GM18502 (cell line): ENCODE data around the gene TRAPPC10.

Experiments used
- ATAC-seq: cut with Tn5 transposase; IDR thresholded peaks from one replicate; pipeline ENCODE4 v1.9.1; 2021; ENCODE audit warnings: mild to moderate bottlenecking; ENCODE audit not compliant: unreplicated experiment, poor library complexity

The TRAPPC10 gene

GRCh38 chr21:44002511-44002910 is 9.6 kb upstream of the TRAPPC10 start:
- ATAC-seq, result no peak

- no peak for ATAC-seq
Observed at GRCh38 chr21:44003307-44003966, 8.7 kb upstream of the TRAPPC10 start.

DNA sequence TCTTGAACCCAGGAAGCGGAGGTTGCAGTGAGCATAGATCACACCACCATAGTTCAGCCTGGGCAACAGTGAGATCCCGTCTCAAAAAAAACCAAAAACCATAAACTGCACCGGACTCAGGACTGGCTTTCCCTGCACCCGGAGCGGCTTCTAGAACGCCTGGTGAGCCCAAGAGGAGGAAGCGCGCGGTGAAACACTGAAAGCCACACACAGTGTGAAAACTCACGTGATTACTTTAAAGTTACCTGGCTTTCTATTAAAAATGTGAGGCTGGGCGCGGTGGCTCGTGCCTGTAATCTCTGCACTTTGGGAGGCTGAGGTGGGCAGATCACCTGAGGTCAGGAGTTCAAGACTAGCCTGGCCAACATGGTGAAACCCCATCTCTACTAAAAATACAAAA is 7.0 kb upstream of the TRAPPC10 start:
- no peak for ATAC-seq

DNA sequence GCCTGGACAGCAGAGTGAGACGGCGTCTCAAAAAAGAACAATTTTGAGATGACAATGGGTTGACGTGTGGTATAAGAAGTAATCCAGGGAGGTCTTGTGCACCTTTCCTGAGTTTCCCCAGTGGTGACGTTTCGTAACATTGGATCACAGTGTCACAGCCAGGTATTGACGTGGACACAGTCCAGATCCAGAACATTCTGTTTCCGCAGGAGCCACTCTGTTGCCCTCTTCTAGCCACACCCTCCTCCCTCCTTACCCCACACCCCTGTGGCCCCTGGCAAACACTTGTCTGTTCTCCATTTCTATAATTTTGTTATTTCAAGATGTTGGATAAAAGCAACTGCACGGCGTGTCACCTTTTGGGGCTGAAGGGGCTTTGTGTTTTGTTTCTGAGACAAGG is 6.5 kb upstream of the TRAPPC10 start:
- ATAC-seq, result no peak

GRCh38 chr21:44006017-44006619 is 6.0 kb upstream of the TRAPPC10 start:
- ATAC-seq, result no peak

DNA sequence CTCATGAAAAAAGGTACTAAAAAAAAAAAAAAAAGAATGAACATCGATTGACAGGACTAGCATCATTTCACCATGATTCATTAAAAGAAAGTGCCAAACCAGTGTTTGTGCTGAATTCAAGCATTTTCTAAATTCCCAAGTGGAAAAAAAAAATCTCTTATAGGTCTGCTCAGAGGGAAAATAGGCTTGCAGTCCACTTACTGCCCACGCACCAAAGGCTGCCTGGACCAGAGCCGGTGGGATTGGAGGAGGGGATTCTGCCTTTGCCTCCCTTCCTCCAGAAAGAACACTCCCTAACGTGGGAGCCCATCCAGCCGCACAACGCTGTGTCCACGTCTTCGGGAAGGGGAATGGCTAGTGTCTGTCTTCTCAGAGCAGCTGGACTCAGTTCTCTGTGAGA is 5.5 kb upstream of the TRAPPC10 start:
- ATAC-seq, result no peak

GRCh38 chr21:44010429-44010828 is 1.7 kb upstream of the TRAPPC10 start:
- ATAC-seq, result no peak

DNA sequence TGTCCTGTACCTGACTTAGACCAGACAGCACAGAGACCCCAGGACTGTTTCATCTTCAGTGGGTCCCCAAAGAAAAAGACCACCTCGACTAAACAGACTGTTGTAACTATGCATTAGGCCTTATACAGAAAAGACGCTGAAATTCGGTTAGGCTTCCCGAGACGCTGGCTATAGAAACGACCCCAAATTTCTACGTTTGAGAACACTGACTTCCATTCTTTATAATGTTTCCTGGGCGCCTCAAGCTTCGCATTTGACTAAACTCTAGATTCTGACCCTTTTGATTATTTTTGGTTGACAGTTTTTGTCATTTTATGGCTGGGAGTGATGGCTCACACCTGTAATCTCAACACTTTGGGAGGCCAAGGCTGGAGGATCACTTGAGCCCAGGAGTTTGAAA is 986 bp upstream of the TRAPPC10 start:
- no peak for ATAC-seq

DNA sequence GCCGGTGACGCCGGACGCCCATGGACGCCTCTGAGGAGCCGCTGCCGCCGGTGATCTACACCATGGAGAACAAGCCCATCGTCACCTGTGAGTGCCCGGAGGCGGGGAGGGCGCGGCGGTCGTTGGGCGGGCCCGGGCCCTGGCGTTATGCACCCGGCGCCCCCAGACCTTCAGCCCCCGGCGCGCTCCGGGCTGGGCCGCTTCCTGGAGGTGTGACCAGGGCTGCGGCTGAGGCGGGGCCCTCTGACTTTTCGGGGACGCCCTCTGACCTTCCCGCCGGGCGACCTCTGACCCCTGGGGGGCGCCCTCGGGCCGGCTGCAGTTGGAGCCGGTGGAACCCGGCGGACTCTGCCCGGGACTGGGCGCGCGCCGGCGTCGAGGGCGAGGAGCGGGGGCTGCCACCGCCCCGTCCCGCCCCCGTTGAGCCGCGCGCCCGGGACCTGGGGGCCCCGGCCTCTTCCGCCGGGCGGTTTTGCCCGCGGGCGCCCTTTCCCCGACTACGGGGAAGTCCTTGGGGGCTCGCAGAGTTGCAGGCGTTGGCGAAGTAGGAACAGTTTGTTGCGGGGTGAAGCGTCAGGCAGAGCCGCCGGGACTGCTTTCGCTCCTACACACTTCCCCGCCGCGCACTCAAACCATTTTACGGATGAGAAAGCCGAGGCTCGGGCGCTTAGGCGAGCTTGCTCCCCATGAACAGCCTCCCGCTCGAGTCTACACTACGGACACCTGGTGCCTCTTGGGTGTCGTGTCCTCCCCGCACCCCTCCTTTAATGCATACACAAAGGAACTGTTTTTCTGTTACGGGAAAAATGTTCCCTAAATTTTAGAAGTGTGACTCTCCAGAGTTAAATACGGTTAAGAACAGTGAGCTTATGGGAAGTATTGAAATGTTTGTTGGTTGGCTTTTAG is 618 bp downstream of the TRAPPC10 start:
- peak; percentile 69 for ATAC-seq

- no peak for ATAC-seq
Observed at GRCh38 chr21:44013380-44014088, 1.4 kb downstream of the TRAPPC10 start.

- no peak for ATAC-seq
Observed at GRCh38 chr21:44017601-44018000, 5.5 kb downstream of the TRAPPC10 start.

- ATAC-seq, result no peak
Observed at GRCh38 chr21:44018127-44018526, 6.0 kb downstream of the TRAPPC10 start.

DNA sequence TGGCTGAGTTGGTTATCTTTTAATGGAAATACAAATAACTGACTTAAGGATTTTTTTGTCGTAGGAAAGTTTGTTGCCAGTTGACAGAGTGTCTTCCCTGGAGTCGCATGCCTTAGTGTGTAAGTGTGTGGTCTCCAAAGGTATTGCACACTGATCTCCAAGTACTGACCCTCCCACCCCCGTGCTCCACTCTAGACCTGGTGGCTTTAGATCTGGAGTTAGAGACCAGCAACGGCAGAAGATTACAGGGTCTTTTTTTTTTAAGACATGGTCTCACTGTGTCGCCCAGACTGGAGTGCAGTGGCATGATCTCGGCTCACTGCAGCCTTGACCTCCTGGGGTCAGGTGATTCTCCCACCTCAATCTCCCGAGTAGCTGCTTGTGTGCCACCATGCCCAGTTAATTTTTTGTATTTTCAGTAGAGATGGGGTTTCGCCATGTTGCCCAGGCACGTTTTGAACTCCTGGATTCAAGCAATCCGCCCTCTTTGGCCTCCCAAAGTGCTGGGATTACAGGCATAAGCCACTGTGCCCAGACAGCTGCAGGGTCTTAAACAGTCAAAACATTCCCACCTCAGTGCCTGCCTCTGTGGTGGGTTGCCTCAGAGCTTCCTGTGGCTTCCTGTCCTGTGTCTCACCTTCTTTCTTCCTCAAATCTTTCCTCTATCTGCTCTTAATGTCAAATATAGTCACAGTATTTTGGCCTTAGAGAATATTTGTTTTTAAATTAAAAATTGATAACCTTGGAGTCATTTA is 6.9 kb downstream of the TRAPPC10 start:
- no peak for ATAC-seq

GRCh38 chr21:44019568-44019958 is 7.5 kb downstream of the TRAPPC10 start:
- no peak for ATAC-seq

DNA sequence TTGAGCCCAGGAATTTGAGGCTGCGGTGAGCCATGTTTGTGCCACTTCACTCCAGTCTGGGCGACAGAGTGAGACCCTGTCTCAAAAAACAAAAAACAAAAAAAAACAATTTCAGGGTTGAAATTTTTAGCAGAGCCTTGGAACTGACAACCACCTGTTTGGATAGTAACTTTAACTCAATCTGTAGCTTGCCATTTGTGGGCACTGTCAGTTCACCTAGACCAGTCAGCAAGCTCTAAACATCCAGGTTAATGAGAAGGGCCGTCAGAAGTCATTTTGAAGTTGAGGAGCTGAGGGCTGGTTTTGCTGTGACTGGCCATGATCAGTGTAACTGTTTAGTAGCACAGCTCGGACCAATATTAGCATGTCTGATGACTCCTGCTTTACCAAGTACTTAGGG is 8.4 kb downstream of the TRAPPC10 start:
- no peak for ATAC-seq

- no peak for ATAC-seq
Observed at GRCh38 chr21:44021064-44021463, 9.0 kb downstream of the TRAPPC10 start.

DNA sequence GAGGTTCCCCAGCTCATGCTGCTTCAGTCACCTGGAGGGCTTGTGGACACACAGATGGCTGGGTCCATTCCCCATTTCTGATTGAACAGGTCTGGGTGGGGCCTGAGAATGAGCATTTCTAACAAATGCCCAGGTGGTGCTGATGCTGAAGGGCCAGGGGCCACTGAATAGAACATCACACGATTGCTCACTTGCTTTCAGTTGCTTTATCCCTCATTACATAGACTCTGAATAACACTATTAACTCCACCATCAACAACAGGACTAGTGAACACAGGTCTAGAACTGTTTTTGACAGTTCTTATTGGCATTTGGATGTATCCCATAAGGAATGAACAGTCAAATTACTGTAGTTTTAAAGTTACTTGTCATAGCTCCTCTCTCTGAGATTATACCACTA is 12.1 kb downstream of the TRAPPC10 start:
- no peak for ATAC-seq

GRCh38 chr21:44024887-44025353 is 12.8 kb downstream of the TRAPPC10 start:
- ATAC-seq, result no peak

- ATAC-seq, result no peak
Observed at GRCh38 chr21:44027607-44028286, 15.6 kb downstream of the TRAPPC10 start.
